Gastroesophageal sphincter (tissue), 3 donors: ENCODE results near the gene KRT31.

Experiments used
- CTCF ChIP-seq, 4 experiments: fragments of 200-600 bp in 2 of 4; fragments of 450-650 bp in 2 of 4; sonication (generic) in 1 of 4; IDR thresholded peaks; one replicate each; pipeline ENCODE4 v1.5.1; 2017 to 2019; ENCODE audit warnings: antibody characterized with exemption in 4 of 4, mild to moderate bottlenecking in 2 of 4, moderate library complexity in 2 of 4
- POLR2A ChIP-seq, 2 donors: fragments of 450-650 bp; IDR thresholded peaks; one replicate each; pipeline ENCODE4 v1.6.1; 2017; ENCODE audit warnings: antibody characterized with exemption in 2 of 2, mild to moderate bottlenecking in 2 of 2, moderate library complexity in 1 of 2

GRCh38 chr17:41417576-41418015 is 20.2 kb upstream of the KRT31 start:
- TF ChIP-seq CTCF (IDR thresholded peaks at IDR 0.05) (no peak), POLR2A (IDR thresholded peaks at IDR 0.05) (no peak)
